PC-3 (cell line): Measurements from ENCODE around the gene NADK. TPM values are rescaled to one million over a fixed set of nuclear protein-coding genes. Genes with fewer than 3 reads are reported as not detected.
"Not testable (repeated sequence)": the region's sequence is repeated elsewhere in the genome, so short reads cannot be mapped to it uniquely, and the experiment has no call there.

Source experiments
- ATAC-seq: fragments of 200-7000 bp; cut with Tn5 transposase; 2 replicates; pipeline ENCODE4 v1.9.1; 2020; ENCODE audit warnings: mild to moderate bottlenecking, moderate library complexity
- BruUV-seq: library from RNA; stranded (reverse); fragments of 400-500 nt; replicated peaks from 2 replicates; lab custom pipeline; 2021; lab: Mats Ljungman, UMichigan
- CTCF ChIA-PET: fragments of 300-600 bp; sonication (Branson Sonifier 250); formaldehyde crosslinking; loops from one replicate; lab custom pipeline; 2022; ENCODE audit warnings: antibody characterized with exemption; lab: Charles Lee
- POLR2A ChIA-PET: fragments of 300-600 bp; sonication (Branson Sonifier 250); formaldehyde crosslinking; loops from one replicate; lab custom pipeline; 2022; ENCODE audit warnings: antibody characterized with exemption; ENCODE audit not compliant: unreplicated experiment; lab: Charles Lee
- DNase-seq: peaks from one replicate; pipeline ENCODE4 v3.0.0-alpha.2; 2015
- H2AFZ ChIP-seq: fragments of 300-600 bp; sonication (generic); 2 replicates; pipeline ENCODE4 v1.6.0; 2016; ENCODE audit warnings: antibody characterized with exemption, low read length
- H3F3A ChIP-seq: fragments of 300-600 bp; sonication (generic); one replicate; pipeline ENCODE4 v1.6.0; 2017; ENCODE audit warnings: antibody characterized with exemption, low read length, control low read depth, mild to moderate bottlenecking; ENCODE audit not compliant: unreplicated experiment
- H3K27ac ChIP-seq: fragments of 300-600 bp; sonication (generic); 2 replicates; pipeline ENCODE4 v1.5.1; 2016; ENCODE audit warnings: mild to moderate bottlenecking, low read length
- H3K27me3 ChIP-seq: fragments of 300-600 bp; sonication (generic); 2 replicates; pipeline ENCODE4 v1.6.1; 2016; ENCODE audit warnings: low read length, mixed read lengths
- H3K36me3 ChIP-seq: fragments of 300-600 bp; sonication (generic); 2 replicates; pipeline ENCODE4 v1.6.1; 2016; ENCODE audit warnings: low read depth, mixed run types, low read length, mixed read lengths
- H3K4me1 ChIP-seq: fragments of 300-600 bp; sonication (generic); 2 replicates; pipeline ENCODE4 v1.5.1; 2016; ENCODE audit warnings: low read length; ENCODE audit not compliant: insufficient read depth
- H3K4me2 ChIP-seq: fragments of 300-600 bp; sonication (generic); 2 replicates; pipeline ENCODE4 v1.6.0; 2016; ENCODE audit warnings: low read length
- H3K4me3 ChIP-seq: fragments of 300-600 bp; sonication (generic); 2 replicates; pipeline ENCODE4 v1.5.1; 2016; ENCODE audit warnings: mild to moderate bottlenecking, low read length, mixed read lengths
- H3K79me2 ChIP-seq: fragments of 300-600 bp; sonication (generic); 2 replicates; pipeline ENCODE4 v1.6.1; 2017; ENCODE audit warnings: low read length, mixed read lengths
- H3K9ac ChIP-seq: fragments of 300-600 bp; sonication (generic); 2 replicates; pipeline ENCODE4 v1.6.0; 2016; ENCODE audit warnings: mild to moderate bottlenecking, low read length
- H3K9me2 ChIP-seq: fragments of 300-600 bp; sonication (generic); replicated peaks from 2 replicates; pipeline ENCODE4 v1.6.1; 2016; ENCODE audit warnings: mixed run types, low read length, mixed read lengths
- H3K9me3 ChIP-seq: fragments of 300-600 bp; sonication (generic); 2 replicates; pipeline ENCODE4 v1.6.1; 2016; ENCODE audit warnings: low read length, mixed read lengths
- H4K20me1 ChIP-seq: fragments of 300-600 bp; sonication (generic); 2 replicates; pipeline ENCODE4 v1.6.1; 2016; ENCODE audit warnings: low read length, mixed read lengths
- CTCF ChIP-seq: fragments of 300-600 bp; sonication (generic); conservative IDR thresholded peaks from 2 replicates; pipeline ENCODE4 v1.5.1; 2017; ENCODE audit warnings: antibody characterized with exemption, low read depth, mild to moderate bottlenecking, low read length
- EZH2 ChIP-seq: fragments of 300-600 bp; sonication (generic); IDR thresholded peaks from one replicate; pipeline ENCODE4 v1.6.1; 2017; ENCODE audit warnings: antibody characterized with exemption, mild to moderate bottlenecking, low read length; ENCODE audit not compliant: unreplicated experiment
- EZH2phosphoT487 ChIP-seq: fragments of 300-600 bp; sonication (generic); IDR thresholded peaks from 2 replicates; pipeline ENCODE4 v1.6.1; 2018; ENCODE audit warnings: mild to moderate bottlenecking, antibody characterized with exemption, low read length, borderline replicate concordance
- intact Hi-C: fragments of 100-400 bp; cut with micrococcal nuclease; formaldehyde crosslinking; loops from 2 replicates; pipeline ENCODE4 v1.9.0; 2023
- total RNA-seq: library from RNA; depleted of rRNA; stranded (reverse); fragments of >200 nt; gene quantifications from 2 replicates; pipeline ENCODE4 v1.2.3, GENCODE V29; 2014

The NADK gene
- total RNA-seq, 1 experiment from 2014 or later: 130 TPM

GRCh38 chr1:1738799-1739337, 39.4 kb downstream of the NADK start:
- H2AFZ ChIP-seq, intact Hi-C loops: not testable (repeated sequence)
- TSS peak; percentile 8 for BruUV-seq

GRCh38 chr1:1737675-1738590, 40.3 kb downstream of the NADK start:
- H3K9me2 ChIP-seq, H3K27me3 ChIP-seq, H3K4me1 ChIP-seq, H3K9me3 ChIP-seq, POLR2A ChIA-PET, ATAC-seq, H3F3A ChIP-seq, H3K9ac ChIP-seq, CTCF ChIA-PET, BruUV-seq, H3K36me3 ChIP-seq, DNase-seq, intact Hi-C loops, H4K20me1 ChIP-seq, H3K4me2 ChIP-seq, H3K4me3 ChIP-seq, H3K79me2 ChIP-seq, H3K27ac ChIP-seq, H2AFZ ChIP-seq: not testable (repeated sequence)

More at GRCh38 chr1:1738799-1739337, 39.4 kb downstream of the NADK start:
- ATAC-seq, H3K27me3 ChIP-seq, CTCF ChIA-PET, H3K9ac ChIP-seq, H3K4me1 ChIP-seq, H4K20me1 ChIP-seq, H3K36me3 ChIP-seq, POLR2A ChIA-PET, DNase-seq, H3F3A ChIP-seq, H3K79me2 ChIP-seq, H3K9me2 ChIP-seq, H3K27ac ChIP-seq, H3K4me2 ChIP-seq, H3K4me3 ChIP-seq, H3K9me3 ChIP-seq: not testable (repeated sequence)

GRCh38 chr1:1732381-1732780, 45.9 kb downstream of the NADK start:
- no peaks in the 10 kb centered on the region for H3K79me2 ChIP-seq
- H2AFZ ChIP-seq: no peak overlapping the region
- ChIA-PET CTCF (no interaction called here), POLR2A (no interaction called here)
- no peak overlapping the region for H3K9ac ChIP-seq
- intact Hi-C loops: no loop called here
- no peaks in the 10 kb centered on the region for H3K9me3 ChIP-seq
- no peaks in the 10 kb centered on the region for H4K20me1 ChIP-seq
- no peaks in the 10 kb centered on the region for H3K9me2 ChIP-seq
- no peaks in the 10 kb centered on the region for H3K36me3 ChIP-seq
- no peak overlapping the region for H3K4me3 ChIP-seq
- DNase-seq (no peak), ATAC-seq (no peak)
- no peaks in the 10 kb centered on the region for H3K4me1 ChIP-seq
- H3K4me2 ChIP-seq: no peak overlapping the region
- no peaks in the 10 kb centered on the region for H3F3A ChIP-seq
- TF ChIP-seq EZH2phosphoT487 (no peak), EZH2 (no peak), CTCF (no peak)
- no peaks in the 10 kb centered on the region for H3K27me3 ChIP-seq
- BruUV-seq: no TSS peak
- no peak overlapping the region for H3K27ac ChIP-seq
